Stimulated activated effector memory CD8-positive, alpha-beta T cell treated with anti-CD3 and anti-CD28 coated beads, Interleukin-12 subunit alpha, Interleukin-12 subunit beta, amount 100 ng/mL, for 72 hours (primary cell): ENCODE data around the gene TSPAN15.

Experiments used
- ATAC-seq: fragments of 150-1000 bp; cut with Tn5 transposase; 2 replicates; pipeline ENCODE4 v1.10.0; 2021
- DNase-seq, 2 donors: peaks; one replicate each; pipeline ENCODE4 v3.0.0; 2021 to 2022; ENCODE audit warnings: low spot score in 2 of 2
- H3K27ac Mint-ChIP-seq: one replicate; pipeline ENCODE4 v1.8.0; 2022; ENCODE audit warnings: mild to moderate bottlenecking, mixed read lengths
- H3K36me3 Mint-ChIP-seq: one replicate; pipeline ENCODE4 v1.8.0; 2022; ENCODE audit warnings: mild to moderate bottlenecking, mixed read lengths
- H3K4me1 Mint-ChIP-seq: one replicate; pipeline ENCODE4 v1.8.0; 2022; ENCODE audit warnings: mixed read lengths
- H3K4me3 Mint-ChIP-seq: one replicate; pipeline ENCODE4 v1.8.0; 2022; ENCODE audit warnings: mild to moderate bottlenecking, mixed read lengths
- H3K9me3 Mint-ChIP-seq: one replicate; pipeline ENCODE4 v1.8.0; 2022; ENCODE audit warnings: mixed read lengths

TSPAN15 gene

GRCh38 chr10:69451209-69451783 lies at the start of gene TSPAN15:
Gene TSPAN15 (plus strand): TSS chr10:69451465. CDS start chr10:69451595, 130 bp downstream.
- H3K4me1 Mint-ChIP-seq, result peaks cover 37% of the 10 kb centered on the region
- H3K4me3 Mint-ChIP-seq, result peak within 1 kb of the TSS; percentile 86
- no peaks in the 10 kb centered on the region for H3K9me3 Mint-ChIP-seq
- H3K27ac Mint-ChIP-seq, result no peak within 1 kb of the TSS
- peak; percentile 63 to 84 for DNase-seq
- ATAC-seq, result peak; percentile 92
- H3K36me3 Mint-ChIP-seq, result peaks cover 7% of the 10 kb centered on the region

GRCh38 chr10:69402386-69402785 lies 48.9 kb upstream of the TSPAN15 start:
- Mint-ChIP-seq H3K27ac (peak overlapping the region; percentile 68), H3K4me3 (no peak overlapping the region), H3K36me3 (peaks cover 99% of the 10 kb centered on the region), H3K4me1 (peaks cover 16% of the 10 kb centered on the region), H3K9me3 (no peaks in the 10 kb centered on the region)
- DNase-seq (no peak), ATAC-seq (no peak)

GRCh38 chr10:69403066-69403465 lies 48.2 kb upstream of the TSPAN15 start:
- no peaks in the 10 kb centered on the region for H3K9me3 Mint-ChIP-seq
- ATAC-seq (no peak), DNase-seq (no peak)
- peak overlapping the region; percentile 68 for H3K27ac Mint-ChIP-seq
- no peak overlapping the region for H3K4me3 Mint-ChIP-seq
- peaks cover 99% of the 10 kb centered on the region for H3K36me3 Mint-ChIP-seq
- peaks cover 22% of the 10 kb centered on the region for H3K4me1 Mint-ChIP-seq

DNA sequence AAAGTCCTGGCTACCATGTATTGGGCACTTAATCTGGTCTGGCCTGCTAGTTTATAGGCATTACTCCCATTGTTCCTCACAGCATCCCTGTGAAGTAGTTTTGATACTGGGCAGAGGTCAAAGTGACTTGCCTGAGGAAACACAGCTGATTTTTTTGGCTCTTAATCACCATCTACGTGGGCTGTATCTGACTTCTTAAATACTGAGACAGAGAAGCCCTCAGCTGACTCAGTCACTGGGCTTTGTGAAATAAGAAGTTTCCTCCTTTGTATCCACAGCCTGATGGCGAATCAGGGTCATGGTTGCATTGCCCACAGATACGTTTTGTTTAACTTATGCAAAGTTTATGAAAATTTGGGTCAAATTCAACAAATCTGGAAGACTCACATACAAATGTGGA lies 47.7 kb upstream of the TSPAN15 start:
- Mint-ChIP-seq H3K9me3 (no peaks in the 10 kb centered on the region), H3K4me1 (peaks cover 27% of the 10 kb centered on the region), H3K27ac (no peak overlapping the region), H3K4me3 (no peak overlapping the region), H3K36me3 (peaks cover 99% of the 10 kb centered on the region)
- ATAC-seq, result no peak
- DNase-seq, result no peak

DNA sequence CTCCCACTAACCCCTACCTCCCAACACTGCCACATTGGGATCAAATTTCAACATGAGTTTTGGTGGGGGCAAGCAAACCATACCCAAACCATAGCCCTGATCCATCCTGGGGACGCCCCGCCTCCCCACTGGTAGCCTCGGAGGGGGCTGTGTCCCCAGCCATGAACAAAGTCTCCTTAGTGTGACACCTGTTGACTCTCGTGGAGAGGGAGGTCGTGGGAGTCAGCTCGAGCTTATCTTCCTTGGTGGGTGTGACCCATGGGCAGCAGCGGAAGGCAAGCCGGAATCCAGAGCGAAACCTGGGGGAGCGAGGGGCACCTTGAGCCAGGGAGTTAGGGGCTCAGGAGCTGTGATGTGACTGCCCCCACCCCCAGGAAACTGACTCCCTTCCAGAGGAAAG lies 46.5 kb upstream of the TSPAN15 start:
- Mint-ChIP-seq H3K36me3 (peaks cover 93% of the 10 kb centered on the region), H3K4me1 (peaks cover 33% of the 10 kb centered on the region), H3K27ac (peak overlapping the region; percentile 91), H3K4me3 (no peak overlapping the region), H3K9me3 (no peaks in the 10 kb centered on the region)
- DNase-seq, result no peak
- ATAC-seq, result no peak

DNA sequence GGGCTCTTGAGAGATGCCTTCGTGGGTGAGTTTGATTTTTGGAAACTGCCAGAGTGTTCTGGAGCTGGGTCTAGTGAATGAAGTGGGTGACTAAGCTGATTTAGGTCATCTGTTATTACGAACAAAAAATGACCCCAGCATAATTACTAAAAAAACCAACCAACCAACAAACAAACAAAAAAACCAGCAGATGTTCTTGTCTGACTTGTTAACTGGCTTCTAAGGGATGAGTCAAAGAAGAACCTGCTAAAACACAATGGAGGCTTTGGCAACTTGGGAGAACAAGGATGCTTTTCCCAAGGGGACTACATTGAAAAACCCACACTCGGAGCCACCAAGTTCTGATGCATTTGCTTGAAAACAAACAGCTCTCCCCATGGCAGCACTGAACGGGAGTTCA lies 46.0 kb upstream of the TSPAN15 start:
- Mint-ChIP-seq H3K4me1 (peaks cover 33% of the 10 kb centered on the region), H3K36me3 (peaks cover 89% of the 10 kb centered on the region), H3K4me3 (no peak overlapping the region), H3K9me3 (no peaks in the 10 kb centered on the region), H3K27ac (peak overlapping the region; percentile 91)
- DNase-seq (no peak), ATAC-seq (no peak)

DNA sequence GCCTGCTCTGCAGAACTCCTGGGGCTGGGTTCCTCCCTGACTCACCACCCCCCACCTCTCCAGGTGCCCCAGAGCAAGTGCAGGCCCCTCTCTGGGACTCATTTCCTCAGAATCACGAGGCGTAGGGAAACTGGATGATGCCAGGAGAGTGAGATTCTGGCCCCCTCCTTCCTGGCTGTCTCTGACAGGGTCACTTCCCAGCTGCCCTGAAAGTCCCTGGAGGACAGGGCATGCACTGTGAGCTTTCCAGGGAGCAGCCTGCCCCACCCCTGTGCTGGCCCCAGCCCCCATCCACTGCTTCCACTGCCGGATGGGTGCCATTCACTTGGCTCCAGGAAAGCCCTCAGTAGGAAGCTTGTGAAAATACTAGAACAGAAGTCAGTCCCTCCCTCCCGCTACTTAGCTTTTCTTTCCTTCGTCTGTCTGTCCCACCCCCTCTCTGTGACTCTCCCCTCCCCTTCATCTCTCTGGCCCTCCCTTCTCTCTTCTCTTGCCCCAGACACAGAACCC lies 44.9 kb upstream of the TSPAN15 start:
- DNase-seq, result no peak
- Mint-ChIP-seq H3K36me3 (peaks cover 77% of the 10 kb centered on the region), H3K9me3 (no peaks in the 10 kb centered on the region), H3K4me3 (no peak overlapping the region), H3K27ac (peak overlapping the region; percentile 91), H3K4me1 (peaks cover 33% of the 10 kb centered on the region)
- no peak for ATAC-seq

GRCh38 chr10:69406816-69407580 lies 44.3 kb upstream of the TSPAN15 start:
- Mint-ChIP-seq H3K4me1 (peaks cover 33% of the 10 kb centered on the region), H3K27ac (peak overlapping the region; percentile 91), H3K4me3 (no peak overlapping the region), H3K9me3 (no peaks in the 10 kb centered on the region), H3K36me3 (peaks cover 71% of the 10 kb centered on the region)
- ATAC-seq (no peak), DNase-seq (no peak)

- peaks cover 33% of the 10 kb centered on the region for H3K4me1 Mint-ChIP-seq
- peak in 1 of 2 donors; percentile 65 for DNase-seq
- no peak for ATAC-seq
- peak overlapping the region; percentile 73 for H3K4me3 Mint-ChIP-seq
- H3K36me3 Mint-ChIP-seq, result peaks cover 63% of the 10 kb centered on the region
- H3K9me3 Mint-ChIP-seq, result no peaks in the 10 kb centered on the region
- H3K27ac Mint-ChIP-seq, result peak overlapping the region; percentile 91
Measured at GRCh38 chr10:69407621-69408301, 43.5 kb upstream of the TSPAN15 start.

GRCh38 chr10:69408318-69409175 lies 42.7 kb upstream of the TSPAN15 start:
- peaks cover 33% of the 10 kb centered on the region for H3K4me1 Mint-ChIP-seq
- H3K4me3 Mint-ChIP-seq, result peak overlapping the region; percentile 73
- peak overlapping the region; percentile 91 for H3K27ac Mint-ChIP-seq
- ATAC-seq, result peak; percentile 96
- H3K9me3 Mint-ChIP-seq, result no peaks in the 10 kb centered on the region
- DNase-seq, result peak; percentile 89 to 93
- peaks cover 56% of the 10 kb centered on the region for H3K36me3 Mint-ChIP-seq

DNA sequence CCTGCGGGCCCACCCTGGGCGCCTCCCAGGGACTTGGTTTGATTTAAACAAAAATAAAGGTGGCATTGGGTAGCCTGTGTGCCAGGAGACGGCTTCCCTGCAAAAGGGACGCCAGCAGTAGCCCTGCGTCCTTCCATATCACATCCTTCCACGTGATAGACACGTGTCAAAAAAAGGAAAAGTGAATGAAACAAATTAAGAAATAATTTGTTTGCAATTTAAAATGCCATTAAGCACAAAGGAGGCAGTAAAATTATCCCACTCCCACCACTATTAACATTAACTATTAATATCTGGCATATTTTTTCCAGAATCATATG lies 42.1 kb upstream of the TSPAN15 start:
- Mint-ChIP-seq H3K4me3 (peak overlapping the region; percentile 73), H3K27ac (peak overlapping the region; percentile 91), H3K4me1 (peaks cover 33% of the 10 kb centered on the region), H3K36me3 (peaks cover 50% of the 10 kb centered on the region), H3K9me3 (no peaks in the 10 kb centered on the region)
- DNase-seq (no peak), ATAC-seq (no peak)

DNA sequence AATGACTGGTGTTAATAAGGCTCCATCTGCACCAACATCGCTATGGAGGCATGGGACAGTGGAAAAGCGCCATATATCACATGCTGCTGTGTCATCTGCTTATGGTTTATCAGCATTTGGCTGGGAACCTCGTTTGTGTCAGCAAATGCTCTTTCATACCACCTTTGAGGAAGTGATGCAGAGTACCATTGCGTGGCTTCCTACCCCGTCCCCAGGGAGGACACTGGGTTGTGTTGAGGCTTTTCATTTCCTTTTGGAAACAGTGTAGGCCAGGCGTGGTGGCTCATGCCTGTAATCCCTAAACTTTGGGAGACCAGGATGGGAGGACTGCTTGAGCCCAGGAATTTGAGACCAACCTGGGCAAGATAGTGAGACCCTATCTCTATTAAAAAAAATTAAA lies 41.3 kb upstream of the TSPAN15 start:
- no peak overlapping the region for H3K4me3 Mint-ChIP-seq
- ATAC-seq (no peak), DNase-seq (no peak)
- H3K27ac Mint-ChIP-seq, result no peak overlapping the region
- H3K9me3 Mint-ChIP-seq, result no peaks in the 10 kb centered on the region
- peaks cover 41% of the 10 kb centered on the region for H3K36me3 Mint-ChIP-seq
- H3K4me1 Mint-ChIP-seq, result peaks cover 33% of the 10 kb centered on the region

GRCh38 chr10:69410487-69410886 lies 40.8 kb upstream of the TSPAN15 start:
- DNase-seq, result no peak
- Mint-ChIP-seq H3K4me1 (peaks cover 33% of the 10 kb centered on the region), H3K9me3 (no peaks in the 10 kb centered on the region), H3K27ac (peak overlapping the region; percentile 29), H3K4me3 (no peak overlapping the region), H3K36me3 (peaks cover 36% of the 10 kb centered on the region)
- no peak for ATAC-seq

DNA sequence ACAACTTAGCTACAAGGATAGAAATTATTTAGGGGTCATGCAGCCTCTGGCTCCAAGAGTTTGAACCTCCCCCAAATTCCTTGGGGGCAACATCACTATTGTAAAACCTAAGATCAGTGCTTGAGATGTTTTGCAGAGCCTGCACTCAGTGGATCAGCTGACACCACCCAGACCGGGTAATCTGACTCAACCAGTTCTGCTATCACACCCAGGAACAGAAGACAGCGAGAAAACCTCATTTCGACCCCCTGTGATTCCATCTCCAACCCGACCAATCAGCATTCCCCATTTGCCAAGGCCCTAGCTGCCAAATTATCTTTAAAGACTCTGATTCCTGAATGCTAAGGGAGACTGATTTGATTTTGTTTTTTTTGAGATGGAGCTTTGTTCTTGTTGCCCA lies 39.8 kb upstream of the TSPAN15 start:
- Mint-ChIP-seq H3K9me3 (no peaks in the 10 kb centered on the region), H3K27ac (no peak overlapping the region), H3K36me3 (peaks cover 26% of the 10 kb centered on the region), H3K4me1 (peaks cover 27% of the 10 kb centered on the region), H3K4me3 (no peak overlapping the region)
- ATAC-seq (no peak), DNase-seq (no peak)

DNA sequence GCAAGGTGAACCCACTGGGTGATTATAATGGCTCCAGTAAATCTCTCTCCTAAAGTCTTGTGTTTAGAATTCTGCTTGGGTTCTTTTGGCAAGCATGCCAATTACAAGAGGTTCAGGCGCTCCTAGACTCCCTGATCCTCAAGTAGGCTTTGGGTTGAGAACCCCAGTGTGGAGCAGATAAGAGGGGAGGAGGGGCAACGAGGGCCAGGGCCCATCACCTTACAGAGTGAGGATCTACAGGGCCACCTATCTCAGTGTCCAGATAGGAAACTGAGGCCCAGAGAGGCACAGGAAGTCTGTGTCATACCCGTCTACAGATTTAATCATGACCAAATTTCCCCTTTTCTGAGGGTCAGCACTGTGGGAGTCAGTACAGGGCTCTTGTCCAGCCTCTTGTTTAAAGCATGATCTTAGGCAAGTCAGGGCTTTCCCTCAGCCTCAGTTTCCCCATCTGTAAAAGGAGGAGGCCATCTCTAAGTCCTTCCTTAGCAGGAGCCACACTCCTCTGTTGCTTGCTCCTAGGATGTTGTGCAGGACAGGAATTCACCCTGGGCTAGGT lies 39.0 kb upstream of the TSPAN15 start:
- no peak for DNase-seq
- ATAC-seq, result no peak
- H3K4me1 Mint-ChIP-seq, result peaks cover 18% of the 10 kb centered on the region

More for the DNA sequence above, 39.0 kb upstream of the TSPAN15 start:
- H3K27ac Mint-ChIP-seq, result no peak overlapping the region
- no peak overlapping the region for H3K4me3 Mint-ChIP-seq
- no peaks in the 10 kb centered on the region for H3K9me3 Mint-ChIP-seq
- H3K36me3 Mint-ChIP-seq, result peaks cover 18% of the 10 kb centered on the region
